HG03457 (cell line): ENCODE results near the gene RSL1D1.

Source experiments
- ATAC-seq: cut with Tn5 transposase; IDR thresholded peaks from one replicate; pipeline ENCODE4 v1.9.1; 2021; ENCODE audit warnings: moderate number of reproducible peaks; ENCODE audit not compliant: unreplicated experiment

The RSL1D1 gene

DNA sequence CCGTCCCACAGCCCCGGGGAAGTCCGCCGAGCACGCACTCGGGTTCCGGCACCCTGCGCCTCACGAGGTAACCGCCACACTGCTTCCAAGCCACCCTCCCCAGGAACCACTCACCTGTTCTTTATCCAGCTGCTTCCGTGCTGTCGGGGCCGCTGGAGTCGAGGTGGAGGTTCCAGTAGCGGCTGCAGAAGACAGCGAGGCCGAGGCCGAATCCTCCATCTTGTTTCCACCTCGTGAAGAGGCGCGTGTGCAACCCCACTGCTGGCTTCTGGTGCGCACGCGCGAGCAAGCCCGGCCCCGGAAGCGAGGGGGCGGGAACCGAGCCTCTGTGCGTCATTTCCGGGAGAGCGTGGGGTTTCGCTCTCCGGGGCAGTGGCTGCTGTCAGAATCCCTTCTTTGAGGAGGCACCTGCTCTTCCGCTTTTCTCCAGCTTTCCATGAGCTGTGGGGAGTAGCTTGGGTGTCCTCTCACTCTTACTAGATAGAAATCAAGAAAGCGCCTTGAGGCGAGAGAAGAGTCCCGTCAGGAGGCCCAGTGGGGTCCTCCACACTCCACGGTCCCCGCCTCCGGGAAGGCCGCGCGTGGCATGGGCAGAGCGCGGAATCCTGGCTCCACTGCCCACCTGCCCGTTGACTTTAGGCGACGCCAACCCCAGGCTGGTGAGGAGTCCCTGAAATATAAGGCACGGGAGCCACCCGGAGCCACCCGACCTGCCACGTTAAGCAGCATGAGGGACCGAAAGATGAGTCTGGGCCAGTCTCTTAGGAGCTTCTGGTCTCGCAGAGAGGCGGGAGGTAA lies at the start of gene RSL1D1:
RSL1D1 (minus strand) TSS at position 249 of the 798 bp plus-strand sequence; CDS start at position 219, 30 bp downstream.
- peak; percentile 76 for ATAC-seq

- ATAC-seq, result no peak
These were observed 49.7 kb upstream of the RSL1D1 start for GRCh38 chr16:11901091-11901490.

DNA sequence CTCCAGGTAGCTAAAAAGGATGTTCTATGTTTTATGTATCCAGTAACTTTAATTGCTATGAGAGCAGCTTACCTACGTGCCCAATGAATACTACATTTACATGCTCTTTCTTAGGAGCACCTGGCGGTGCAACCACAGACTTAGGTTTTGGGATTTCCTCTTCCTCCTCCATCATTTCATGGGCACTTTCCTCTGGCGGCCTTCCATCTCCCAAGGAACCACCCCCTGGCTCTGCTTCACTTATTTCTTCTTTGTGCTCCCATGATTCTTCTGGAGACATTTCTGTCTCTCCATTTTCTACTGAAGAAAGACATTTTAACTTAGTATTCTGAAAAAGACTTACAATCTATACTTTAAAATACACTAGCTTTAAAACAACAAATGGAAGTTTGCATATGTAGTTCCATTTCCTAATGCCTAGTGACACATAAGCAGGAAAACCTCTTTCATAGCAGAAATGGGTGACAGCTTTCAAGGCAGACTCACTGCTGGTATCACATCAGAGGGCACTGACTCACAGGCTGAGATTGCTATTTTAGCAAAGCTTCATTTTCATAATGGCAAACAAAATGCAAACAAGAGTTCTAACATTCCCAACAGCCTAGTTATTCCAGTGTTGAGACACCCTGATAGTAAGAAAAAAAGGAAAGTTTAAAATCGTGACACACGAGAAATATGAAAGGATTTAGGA lies 45.3 kb upstream of the RSL1D1 start:
- no peak for ATAC-seq

DNA sequence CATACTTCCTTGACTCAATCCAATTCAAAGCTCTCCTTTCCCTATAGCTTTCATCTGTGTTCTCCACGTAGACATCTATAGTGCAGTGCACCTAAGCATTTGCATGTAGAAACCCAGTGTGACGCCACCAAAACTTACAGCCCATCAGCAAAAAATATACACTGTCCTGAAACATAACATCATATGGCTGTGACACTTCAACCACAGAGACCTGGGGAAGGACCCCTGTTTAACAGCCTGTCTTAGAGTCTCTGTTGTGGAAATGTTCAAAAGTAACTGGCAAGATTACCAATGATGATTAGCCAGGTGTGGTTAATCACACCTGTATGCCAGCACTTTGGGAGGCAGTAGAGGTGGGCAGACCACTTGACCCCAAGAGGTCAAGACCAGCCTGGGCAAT lies 42.2 kb upstream of the RSL1D1 start:
- ATAC-seq, result no peak

- ATAC-seq, result no peak
These were observed 41.4 kb upstream of the RSL1D1 start for GRCh38 chr16:11892761-11893160.

- no peak for ATAC-seq
These were observed 39.1 kb upstream of the RSL1D1 start for GRCh38 chr16:11890231-11890965.

DNA sequence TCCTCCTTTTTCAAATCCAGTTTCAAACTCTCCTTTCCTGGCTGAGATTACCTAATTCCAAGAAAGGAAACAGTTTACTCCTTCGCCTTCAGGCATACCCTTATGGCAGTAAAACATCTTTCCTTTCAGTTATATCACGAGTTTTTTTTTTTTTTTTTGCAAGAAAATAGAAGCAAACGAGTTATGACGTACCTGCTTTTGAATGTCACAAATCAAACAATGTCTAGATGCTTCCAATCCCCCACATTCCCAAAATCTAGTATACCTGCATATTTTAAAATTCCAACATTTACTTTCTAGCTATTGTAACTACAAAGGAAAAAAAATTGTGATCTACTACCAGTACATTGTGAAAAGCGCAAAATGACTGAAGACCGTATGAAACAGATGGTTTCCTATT lies 35.5 kb upstream of the RSL1D1 start:
- no peak for ATAC-seq

GRCh38 chr16:11884035-11884434 lies 32.7 kb upstream of the RSL1D1 start:
- ATAC-seq, result no peak

DNA sequence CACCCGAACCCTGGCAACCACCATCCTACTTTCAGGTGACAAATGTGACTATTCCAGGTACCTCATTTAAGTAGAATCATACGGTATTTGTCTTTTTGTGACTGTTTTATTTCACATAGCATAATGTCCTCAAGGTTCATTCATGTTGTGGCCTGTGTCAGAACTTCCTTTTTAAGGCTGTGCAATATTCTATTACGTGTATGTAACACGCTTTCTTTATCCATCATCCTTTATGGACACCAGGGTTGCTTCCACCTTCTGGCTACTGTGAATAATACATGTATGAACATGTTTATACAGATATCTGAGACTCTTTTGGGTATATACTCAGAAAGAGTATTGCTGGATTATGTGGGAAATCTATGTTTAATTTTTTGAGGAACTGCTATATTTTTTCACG lies 28.7 kb upstream of the RSL1D1 start:
- no peak for ATAC-seq

GRCh38 chr16:11877374-11877773 lies 26.0 kb upstream of the RSL1D1 start:
- ATAC-seq, result no peak

GRCh38 chr16:11876306-11876705 lies 25.0 kb upstream of the RSL1D1 start:
- no peak for ATAC-seq

- ATAC-seq, result no peak
These were observed 24.4 kb upstream of the RSL1D1 start for GRCh38 chr16:11875721-11876120.

- ATAC-seq, result no peak
These were observed 19.9 kb upstream of the RSL1D1 start for GRCh38 chr16:11871193-11871592.

DNA sequence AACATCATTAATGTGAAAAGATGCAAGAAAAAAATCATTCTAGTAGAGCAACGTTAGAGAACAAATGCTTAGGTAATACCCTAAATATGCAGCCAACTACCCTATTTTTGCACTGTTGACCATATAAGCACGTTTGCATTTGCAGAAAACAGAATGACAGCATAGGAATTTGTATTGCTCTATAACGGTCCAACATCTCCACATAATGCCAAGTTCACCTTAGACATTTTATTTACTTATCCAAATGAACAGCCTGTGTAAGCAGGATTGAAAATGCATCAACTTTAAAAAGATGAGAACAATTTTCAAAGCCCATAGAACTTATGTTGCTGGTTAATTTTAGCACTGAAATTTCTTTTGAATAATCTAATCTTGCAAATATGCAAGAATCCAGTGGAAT lies 19.1 kb upstream of the RSL1D1 start:
- no peak for ATAC-seq

- no peak for ATAC-seq
These were observed 18.2 kb upstream of the RSL1D1 start for GRCh38 chr16:11869353-11870228.

DNA sequence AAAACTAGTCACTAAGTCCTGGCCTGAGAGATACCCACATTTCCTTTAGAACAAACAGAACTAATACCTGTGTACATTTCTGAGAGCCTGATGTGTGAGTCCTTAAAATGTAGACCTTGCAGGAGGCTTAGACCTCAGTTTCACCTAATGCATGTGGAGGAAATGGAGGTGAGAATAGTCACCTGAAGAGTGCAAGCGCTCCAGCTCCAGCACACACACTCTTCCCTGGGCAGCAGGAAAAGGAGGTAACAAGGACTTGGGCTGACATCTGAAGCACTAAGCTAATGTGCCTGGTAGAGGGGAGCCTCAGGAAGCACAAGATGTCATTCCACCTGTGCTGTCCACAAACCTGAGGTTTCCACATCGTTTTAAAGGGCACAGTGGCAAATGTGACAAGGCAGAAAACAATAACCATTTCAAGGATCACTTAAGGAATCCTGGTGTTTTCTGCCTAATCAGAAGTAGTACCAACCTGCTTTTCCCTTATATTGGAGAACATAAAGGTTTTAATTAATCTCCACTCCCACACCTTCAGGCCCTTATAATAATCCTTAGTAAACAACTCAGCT lies 17.2 kb upstream of the RSL1D1 start:
- no peak for ATAC-seq

- ATAC-seq, result no peak
These were observed 11.1 kb upstream of the RSL1D1 start for GRCh38 chr16:11862489-11862888.

- ATAC-seq, result no peak
These were observed 5.8 kb upstream of the RSL1D1 start for GRCh38 chr16:11857161-11857560.

DNA sequence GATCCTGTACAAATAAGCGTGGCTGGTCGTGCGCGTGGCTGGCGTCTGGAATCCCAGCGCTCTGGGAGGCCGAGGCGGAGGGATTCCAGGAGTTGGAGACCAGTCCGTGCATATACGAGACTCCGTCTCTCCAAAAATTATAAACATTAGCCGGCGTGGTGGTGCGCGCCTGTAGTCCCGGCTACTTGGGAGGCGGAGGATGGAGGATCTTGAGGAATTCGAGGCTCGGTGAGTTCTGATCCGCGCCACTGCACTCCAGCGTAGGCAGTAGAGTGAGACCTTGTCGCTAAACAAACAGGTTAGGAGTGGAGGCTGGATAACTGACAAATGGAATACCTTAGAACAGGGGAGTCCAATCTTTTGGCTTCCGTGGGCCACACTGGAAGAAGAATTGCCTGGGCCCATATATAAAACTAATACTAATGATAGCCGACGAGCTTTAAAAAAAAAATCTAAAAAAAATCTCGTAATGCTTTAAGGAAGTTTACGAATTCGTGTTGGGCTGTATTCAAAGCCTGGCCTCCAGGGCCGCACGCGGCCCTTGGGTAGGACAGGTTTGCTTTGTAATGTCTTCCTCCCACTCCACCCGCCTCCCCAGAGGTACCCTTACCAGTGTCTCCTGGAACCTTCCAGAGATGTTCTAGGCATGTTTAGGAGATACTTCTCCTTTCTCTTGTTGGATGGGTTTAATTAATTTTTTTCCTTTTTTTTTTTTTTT lies 909 bp upstream of the RSL1D1 start:
- ATAC-seq, result no peak

DNA sequence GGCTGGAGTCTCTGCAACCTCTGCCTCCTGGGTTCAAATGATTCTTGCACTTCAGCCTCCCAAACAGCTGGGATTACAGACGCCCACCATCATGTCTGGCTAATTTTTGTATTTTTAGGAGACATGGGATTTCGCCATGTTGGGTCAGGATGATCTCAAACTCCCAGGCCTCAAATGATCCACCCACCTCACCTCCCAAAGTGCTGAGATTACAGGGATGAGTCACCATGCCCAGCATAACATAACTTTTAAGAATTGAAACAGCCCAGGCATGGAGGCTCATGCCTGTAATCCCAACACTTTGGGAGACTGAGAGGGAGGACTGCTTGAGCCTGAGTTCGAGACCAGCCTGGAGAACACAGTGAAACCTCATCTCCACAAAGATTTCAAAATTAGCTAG lies 2.5 kb downstream of the RSL1D1 start:
- ATAC-seq, result no peak
